SK-N-SH treated with all-trans-retinoic acid at 6 μM for 48 hours (cell line): Measurements from ENCODE around the gene CXCR2.

Experiments
- ATAC-seq: fragments of 200-7000 bp; cut with Tn5 transposase; 3 replicates; pipeline ENCODE4 v1.9.1; 2020; ENCODE audit warnings: mild to moderate bottlenecking, moderate library complexity
- ARNTL ChIP-seq: fragments of 450-650 bp; formaldehyde crosslinking; IDR thresholded peaks from 2 replicates; pipeline ENCODE4 v1.5.0; 2020; ENCODE audit warnings: low read depth, mild to moderate bottlenecking, moderate library complexity, borderline replicate concordance
- CSDC2 ChIP-seq: fragments of 250-450 bp; sonication (Bioruptor Pico); IDR thresholded peaks from 2 replicates; pipeline ENCODE4 v1.5.0; 2020; ENCODE audit warnings: mild to moderate bottlenecking, moderate library complexity
- CSRNP3 ChIP-seq: fragments of 250-450 bp; sonication (Bioruptor Pico); IDR thresholded peaks from 2 replicates; pipeline ENCODE4 v1.5.1; 2021; ENCODE audit warnings: mild to moderate bottlenecking, moderate library complexity
- ESRRG ChIP-seq: fragments of 250-450 bp; sonication (Bioruptor Pico); IDR thresholded peaks from 2 replicates; pipeline ENCODE4 v1.6.1; 2021; ENCODE audit warnings: mild to moderate bottlenecking
- GLIS3 ChIP-seq: fragments of 250-450 bp; sonication (Bioruptor Pico); IDR thresholded peaks from 2 replicates; pipeline ENCODE4 v1.5.0; 2020; ENCODE audit warnings: mild to moderate bottlenecking, moderate library complexity
- ISL1 ChIP-seq: fragments of 250-450 bp; sonication (Bioruptor Pico); IDR thresholded peaks from 2 replicates; pipeline ENCODE4 v2.1.2; 2022; ENCODE audit warnings: mild to moderate bottlenecking, moderate library complexity
- OSR1 ChIP-seq: fragments of 250-450 bp; sonication (Bioruptor Pico); IDR thresholded peaks from 2 replicates; pipeline ENCODE4 v1.8.0; 2022; ENCODE audit warnings: moderate library complexity, mild to moderate bottlenecking, inconsistent platforms
- POU6F1 ChIP-seq: fragments of 250-450 bp; sonication (Bioruptor Pico); IDR thresholded peaks from 2 replicates; pipeline ENCODE4 v1.8.0; 2021; ENCODE audit warnings: low read depth, mild to moderate bottlenecking, moderate library complexity, borderline replicate concordance
- PPARA ChIP-seq: fragments of 250-450 bp; sonication (Bioruptor Pico); IDR thresholded peaks from 2 replicates; pipeline ENCODE4 v1.5.0; 2020; ENCODE audit warnings: mild to moderate bottlenecking, borderline replicate concordance
- RARB ChIP-seq: fragments of 250-450 bp; sonication (Bioruptor Pico); IDR thresholded peaks from 2 replicates; pipeline ENCODE4 v1.8.0; 2021; ENCODE audit warnings: mild to moderate bottlenecking, moderate library complexity
- SNAI2 ChIP-seq: fragments of 250-450 bp; sonication (Bioruptor Pico); IDR thresholded peaks from 2 replicates; pipeline ENCODE4 v1.5.0; 2020; ENCODE audit warnings: mild to moderate bottlenecking, moderate library complexity
- TCF4 ChIP-seq: fragments of 250-450 bp; sonication (Bioruptor Pico); IDR thresholded peaks from 2 replicates; pipeline ENCODE4 v1.8.0; 2021; ENCODE audit warnings: mild to moderate bottlenecking, moderate library complexity, borderline replicate concordance
- TSHZ2 ChIP-seq: fragments of 250-450 bp; sonication (Bioruptor Pico); IDR thresholded peaks from 2 replicates; pipeline ENCODE4 v1.5.0; 2020; ENCODE audit warnings: mild to moderate bottlenecking, moderate library complexity
- ZC3H10 ChIP-seq: fragments of 250-450 bp; sonication (Bioruptor Pico); IDR thresholded peaks from 2 replicates; pipeline ENCODE4 v1.5.1; 2021; ENCODE audit warnings: mild to moderate bottlenecking, moderate library complexity
- ZFP3 ChIP-seq: fragments of 250-450 bp; sonication (Bioruptor Pico); IDR thresholded peaks from 2 replicates; pipeline ENCODE4 v1.5.0; 2020; ENCODE audit warnings: mild to moderate bottlenecking, moderate library complexity
- ZFP30 ChIP-seq: fragments of 450-650 bp; formaldehyde crosslinking; IDR thresholded peaks from 2 replicates; pipeline ENCODE4 v1.5.0; 2022; ENCODE audit warnings: mild to moderate bottlenecking, moderate library complexity
- ZNF565 ChIP-seq: fragments of 450-650 bp; formaldehyde crosslinking; conservative IDR thresholded peaks from 2 replicates; pipeline ENCODE4 v1.5.0; 2020; ENCODE audit warnings: low read depth, mild to moderate bottlenecking, moderate library complexity
- ZNF8 ChIP-seq: fragments of 450-650 bp; formaldehyde crosslinking; IDR thresholded peaks from 2 replicates; pipeline ENCODE4 v1.5.0; 2020; ENCODE audit warnings: mild to moderate bottlenecking, moderate library complexity
- TF ChIP-seq, protein P1 (sequence below): fragments of 250-450 bp; sonication (Bioruptor Pico); IDR thresholded peaks from 2 replicates; pipeline ENCODE4 v1.8.0; 2020; ENCODE audit warnings: mild to moderate bottlenecking, moderate library complexity, borderline replicate concordance

CXCR2 gene

DNA sequence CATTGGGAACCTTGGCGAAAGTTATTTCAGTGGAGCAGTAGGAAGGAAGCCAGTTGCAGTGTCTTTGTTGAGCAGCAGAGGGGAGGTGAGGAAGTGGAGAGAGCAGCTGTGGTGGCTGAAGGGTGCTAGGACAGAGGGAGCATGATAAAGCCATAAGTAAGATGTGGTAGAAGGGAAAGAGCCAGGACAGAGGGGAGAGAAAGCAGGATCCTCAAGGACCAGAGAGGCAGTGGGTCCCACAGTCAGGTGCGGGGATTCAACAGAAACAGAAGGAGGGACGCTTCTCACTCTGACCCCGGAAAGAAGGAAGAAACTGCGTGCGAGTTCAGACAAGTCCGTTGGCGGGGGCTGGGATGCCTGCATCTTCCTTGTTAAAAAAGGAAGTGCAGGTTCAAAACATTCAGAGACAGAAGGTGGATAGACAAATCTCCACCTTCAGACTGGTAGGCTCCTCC, at the start of gene CXCR2:
CXCR2 (plus strand) TSS at position 403 of the 455 bp plus-strand sequence. CDS start 8,774 bp downstream, outside the sequence.
- ATAC-seq, result no peak; the same call in 2 of the 3 replicates
- TF ChIP-seq CSRNP3 (CRISPR knock-in tag) (no peak), ZFP30 (CRISPR knock-in tag) (no peak), SNAI2 (CRISPR knock-in tag) (no peak), RARB (CRISPR knock-in tag) (no peak), OSR1 (no peak), ISL1 (CRISPR knock-in tag) (no peak), PPARA (no peak), ESRRG (CRISPR knock-in tag) (no peak), CSDC2 (CRISPR knock-in tag) (no peak), POU6F1 (no peak), GLIS3 (no peak), ZFP3 (no peak), ZNF565 (CRISPR knock-in tag) (no peak), ZC3H10 (CRISPR knock-in tag) (no peak), ARNTL (no peak), TCF4 (no peak), TSHZ2 (CRISPR knock-in tag) (no peak), ZNF8 (CRISPR knock-in tag) (no peak)
- TF ChIP-seq, protein P1, sequence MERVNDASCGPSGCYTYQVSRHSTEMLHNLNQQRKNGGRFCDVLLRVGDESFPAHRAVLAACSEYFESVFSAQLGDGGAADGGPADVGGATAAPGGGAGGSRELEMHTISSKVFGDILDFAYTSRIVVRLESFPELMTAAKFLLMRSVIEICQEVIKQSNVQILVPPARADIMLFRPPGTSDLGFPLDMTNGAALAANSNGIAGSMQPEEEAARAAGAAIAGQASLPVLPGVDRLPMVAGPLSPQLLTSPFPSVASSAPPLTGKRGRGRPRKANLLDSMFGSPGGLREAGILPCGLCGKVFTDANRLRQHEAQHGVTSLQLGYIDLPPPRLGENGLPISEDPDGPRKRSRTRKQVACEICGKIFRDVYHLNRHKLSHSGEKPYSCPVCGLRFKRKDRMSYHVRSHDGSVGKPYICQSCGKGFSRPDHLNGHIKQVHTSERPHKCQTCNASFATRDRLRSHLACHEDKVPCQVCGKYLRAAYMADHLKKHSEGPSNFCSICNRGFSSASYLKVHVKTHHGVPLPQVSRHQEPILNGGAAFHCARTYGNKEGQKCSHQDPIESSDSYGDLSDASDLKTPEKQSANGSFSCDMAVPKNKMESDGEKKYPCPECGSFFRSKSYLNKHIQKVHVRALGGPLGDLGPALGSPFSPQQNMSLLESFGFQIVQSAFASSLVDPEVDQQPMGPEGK, result no peak

- TF ChIP-seq CSDC2 (CRISPR knock-in tag) (no peak), GLIS3 (no peak), TCF4 (no peak), ZFP30 (CRISPR knock-in tag) (no peak), ISL1 (CRISPR knock-in tag) (no peak), ZNF8 (CRISPR knock-in tag) (no peak), ZC3H10 (CRISPR knock-in tag) (no peak), ESRRG (CRISPR knock-in tag) (no peak), OSR1 (no peak), CSRNP3 (CRISPR knock-in tag) (no peak), POU6F1 (no peak)
- ATAC-seq, result no peak
These were observed 48.2 kb upstream of the CXCR2 start for GRCh38 chr2:218077464-218078216.
